MM.1S (cell line): ENCODE measurements around the gene ATP2C1.

Experiments
- DNase-seq: peaks from one replicate; pipeline ENCODE4 v3.0.0-alpha.2; 2015
- H2AFZ ChIP-seq: fragments of 300-600 bp; sonication (generic); 2 replicates; pipeline ENCODE4 v1.6.0; 2016; ENCODE audit warnings: antibody characterized with exemption, low read length
- H3F3A ChIP-seq: fragments of 300-600 bp; sonication (generic); 2 replicates; pipeline ENCODE4 v1.6.1; 2016; ENCODE audit warnings: mild to moderate bottlenecking, antibody characterized with exemption, low read length, moderate library complexity, mixed read lengths; ENCODE audit not compliant: insufficient read depth
- H3K27ac ChIP-seq: fragments of 300-600 bp; sonication (generic); 2 replicates; pipeline ENCODE4 v1.5.1; 2016; ENCODE audit warnings: mild to moderate bottlenecking, low read length
- H3K27me3 ChIP-seq: fragments of 300-600 bp; sonication (generic); replicated peaks from 2 replicates; pipeline ENCODE4 v1.6.0; 2016; ENCODE audit warnings: low read length; ENCODE audit not compliant: insufficient read depth
- H3K36me3 ChIP-seq: fragments of 300-600 bp; sonication (generic); replicated peaks from 2 replicates; pipeline ENCODE4 v1.6.1; 2016; ENCODE audit warnings: mild to moderate bottlenecking, low read length, mixed read lengths; ENCODE audit not compliant: insufficient read depth
- H3K4me1 ChIP-seq: fragments of 300-600 bp; sonication (generic); 2 replicates; pipeline ENCODE4 v1.6.1; 2016; ENCODE audit warnings: low read length, mixed read lengths
- H3K4me2 ChIP-seq: fragments of 300-600 bp; sonication (generic); 2 replicates; pipeline ENCODE4 v1.6.0; 2016; ENCODE audit warnings: low read depth, low read length
- H3K4me3 ChIP-seq: fragments of 300-600 bp; sonication (generic); 2 replicates; pipeline ENCODE4 v1.5.1; 2016; ENCODE audit warnings: low read length, mixed read lengths
- H3K79me2 ChIP-seq: fragments of 300-600 bp; sonication (generic); 2 replicates; pipeline ENCODE4 v1.6.1; 2016; ENCODE audit warnings: mixed run types, low read length, mixed read lengths
- H3K9ac ChIP-seq: fragments of 300-600 bp; sonication (generic); 2 replicates; pipeline ENCODE4 v1.6.1; 2016; ENCODE audit warnings: low read length, mixed read lengths
- H3K9me2 ChIP-seq: fragments of 300-600 bp; sonication (generic); replicated peaks from 2 replicates; pipeline ENCODE4 v1.6.1; 2016; ENCODE audit warnings: mild to moderate bottlenecking, low read length, mixed read lengths; ENCODE audit not compliant: insufficient read depth
- H3K9me3 ChIP-seq: fragments of 300-600 bp; sonication (generic); replicated peaks from 2 replicates; pipeline ENCODE4 v1.6.1; 2016; ENCODE audit warnings: mild to moderate bottlenecking, low read length, mixed read lengths; ENCODE audit not compliant: insufficient read depth
- H4K20me1 ChIP-seq: fragments of 300-600 bp; sonication (generic); 2 replicates; pipeline ENCODE4 v1.6.1; 2016; ENCODE audit warnings: mild to moderate bottlenecking, low read length, moderate library complexity, mixed read lengths; ENCODE audit not compliant: insufficient read depth
- EZH2 ChIP-seq: fragments of 300-600 bp; sonication (generic); optimal IDR thresholded peaks from 2 replicates; pipeline ENCODE3; 2017; ENCODE audit warnings: low read depth, mild to moderate bottlenecking, antibody characterized with exemption, low read length, mixed read lengths
- EZH2phosphoT487 ChIP-seq: fragments of 300-600 bp; sonication (generic); IDR thresholded peaks from 2 replicates; pipeline ENCODE4 v1.6.1; 2018; ENCODE audit warnings: antibody characterized with exemption, low read length
- TF ChIP-seq, protein P1 (sequence below): fragments of 300-600 bp; sonication (generic); IDR thresholded peaks from 2 replicates; pipeline ENCODE4 v1.5.1; 2016; ENCODE audit warnings: antibody characterized with exemption, low read length, mixed read lengths

The ATP2C1 gene

DNA sequence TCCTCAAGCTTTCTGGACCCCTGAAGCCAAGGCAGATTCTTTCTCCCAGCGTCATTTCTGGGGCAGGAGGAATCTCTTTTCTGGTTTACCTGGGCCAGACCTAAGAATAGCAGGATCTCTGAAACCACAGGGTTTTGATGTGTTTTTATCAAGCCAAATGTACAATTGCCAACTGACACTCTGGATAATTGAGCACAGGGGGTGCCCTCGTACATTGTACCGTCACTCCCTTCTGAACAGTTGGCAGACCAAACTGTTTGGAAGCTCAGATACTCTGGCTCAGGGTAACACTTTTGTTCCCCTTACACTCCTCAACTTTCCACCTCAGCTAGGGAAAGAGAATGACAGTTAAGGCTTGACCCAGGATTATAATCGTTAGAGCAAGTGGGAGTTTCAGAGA is 82.8 kb downstream of the ATP2C1 start:
- Histone ChIP-seq H3K27ac (no peak overlapping the region), H3K9me3 (no peaks in the 10 kb centered on the region), H3F3A (no peaks in the 10 kb centered on the region), H3K27me3 (no peaks in the 10 kb centered on the region), H3K4me3 (no peak overlapping the region), H2AFZ (no peak overlapping the region), H3K4me2 (no peak overlapping the region), H3K4me1 (no peaks in the 10 kb centered on the region), H3K79me2 (no peaks in the 10 kb centered on the region), H3K9ac (no peak overlapping the region), H3K36me3 (no peaks in the 10 kb centered on the region), H3K9me2 (no peaks in the 10 kb centered on the region), H4K20me1 (no peaks in the 10 kb centered on the region; the same call in 1 of the 2 replicates)
- DNase-seq, result no peak
- no peak for TF ChIP-seq EZH2phosphoT487
- no peak for TF ChIP-seq EZH2
- TF ChIP-seq, protein P1, sequence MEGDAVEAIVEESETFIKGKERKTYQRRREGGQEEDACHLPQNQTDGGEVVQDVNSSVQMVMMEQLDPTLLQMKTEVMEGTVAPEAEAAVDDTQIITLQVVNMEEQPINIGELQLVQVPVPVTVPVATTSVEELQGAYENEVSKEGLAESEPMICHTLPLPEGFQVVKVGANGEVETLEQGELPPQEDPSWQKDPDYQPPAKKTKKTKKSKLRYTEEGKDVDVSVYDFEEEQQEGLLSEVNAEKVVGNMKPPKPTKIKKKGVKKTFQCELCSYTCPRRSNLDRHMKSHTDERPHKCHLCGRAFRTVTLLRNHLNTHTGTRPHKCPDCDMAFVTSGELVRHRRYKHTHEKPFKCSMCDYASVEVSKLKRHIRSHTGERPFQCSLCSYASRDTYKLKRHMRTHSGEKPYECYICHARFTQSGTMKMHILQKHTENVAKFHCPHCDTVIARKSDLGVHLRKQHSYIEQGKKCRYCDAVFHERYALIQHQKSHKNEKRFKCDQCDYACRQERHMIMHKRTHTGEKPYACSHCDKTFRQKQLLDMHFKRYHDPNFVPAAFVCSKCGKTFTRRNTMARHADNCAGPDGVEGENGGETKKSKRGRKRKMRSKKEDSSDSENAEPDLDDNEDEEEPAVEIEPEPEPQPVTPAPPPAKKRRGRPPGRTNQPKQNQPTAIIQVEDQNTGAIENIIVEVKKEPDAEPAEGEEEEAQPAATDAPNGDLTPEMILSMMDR, result no peak

DNA sequence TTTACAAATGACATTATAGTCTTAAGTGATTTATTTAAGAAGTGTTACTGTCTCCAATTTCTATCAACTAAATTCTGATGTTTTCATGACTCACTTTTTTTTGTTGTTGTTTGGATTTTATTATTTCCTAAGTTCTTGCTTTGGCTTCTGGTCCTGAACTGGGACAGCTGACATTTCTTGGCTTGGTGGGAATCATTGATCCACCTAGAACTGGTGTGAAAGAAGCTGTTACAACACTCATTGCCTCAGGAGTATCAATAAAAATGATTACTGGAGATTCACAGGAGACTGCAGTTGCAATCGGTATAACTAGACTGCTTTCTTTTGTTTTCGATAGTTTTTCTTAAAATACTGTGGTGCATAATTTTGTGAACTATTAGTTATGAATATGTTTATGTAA is 85.2 kb downstream of the ATP2C1 start:
- H3K9ac ChIP-seq, result no peak overlapping the region
- DNase-seq, result no peak
- no peaks in the 10 kb centered on the region; the same call in 1 of the 2 replicates for H4K20me1 ChIP-seq
- TF ChIP-seq EZH2, result no peak
- TF ChIP-seq EZH2phosphoT487, result no peak
- TF ChIP-seq, protein P1, result no peak
- H3F3A ChIP-seq, result no peaks in the 10 kb centered on the region
- H3K36me3 ChIP-seq, result no peaks in the 10 kb centered on the region
- H3K27me3 ChIP-seq, result no peaks in the 10 kb centered on the region
- H3K79me2 ChIP-seq, result no peaks in the 10 kb centered on the region
- no peak overlapping the region for H3K27ac ChIP-seq
- H3K4me2 ChIP-seq, result no peak overlapping the region
- H2AFZ ChIP-seq, result no peak overlapping the region
- H3K4me1 ChIP-seq, result no peaks in the 10 kb centered on the region
- H3K9me2 ChIP-seq, result no peaks in the 10 kb centered on the region
- H3K9me3 ChIP-seq, result no peaks in the 10 kb centered on the region
- no peak overlapping the region for H3K4me3 ChIP-seq

DNA sequence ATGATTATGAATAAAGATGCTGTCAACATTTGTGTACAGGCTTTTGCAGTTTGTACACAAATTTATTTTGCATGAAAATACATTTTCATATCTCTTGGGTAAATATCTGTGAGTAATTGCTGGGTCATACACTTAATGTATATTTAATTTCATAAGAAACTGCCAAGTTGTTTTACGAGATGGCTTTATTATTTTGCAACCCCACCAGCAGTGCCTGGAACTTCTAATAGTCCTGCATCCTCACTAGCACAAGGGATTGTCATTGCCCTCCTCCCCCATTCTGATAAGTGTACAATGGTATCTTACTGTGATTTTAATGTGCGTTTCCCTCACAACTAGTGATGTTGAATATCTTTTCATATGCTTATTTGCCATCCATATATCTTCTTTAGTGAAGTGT is 87.6 kb downstream of the ATP2C1 start:
- no peaks in the 10 kb centered on the region for H3K36me3 ChIP-seq
- no peaks in the 10 kb centered on the region for H3K79me2 ChIP-seq
- no peak overlapping the region for H3K4me2 ChIP-seq
- H2AFZ ChIP-seq, result no peak overlapping the region
- H3K9me3 ChIP-seq, result no peaks in the 10 kb centered on the region
- no peak overlapping the region for H3K9ac ChIP-seq
- H4K20me1 ChIP-seq, result no peaks in the 10 kb centered on the region; the same call in 1 of the 2 replicates
- no peak overlapping the region for H3K27ac ChIP-seq
- H3F3A ChIP-seq, result no peaks in the 10 kb centered on the region
- H3K4me1 ChIP-seq, result no peaks in the 10 kb centered on the region
- no peak for DNase-seq
- TF ChIP-seq, protein P1, result no peak
- TF ChIP-seq EZH2 (no peak), EZH2phosphoT487 (no peak)
- no peaks in the 10 kb centered on the region for H3K27me3 ChIP-seq
- no peaks in the 10 kb centered on the region for H3K9me2 ChIP-seq
- no peak overlapping the region for H3K4me3 ChIP-seq
